Measurements from ENCODE around the gene MNAT1.
A peak's percentile ranks its signal among the peaks of the same experiment; 100 is the strongest.
"Not testable (repeated sequence)": the region's sequence is repeated elsewhere in the genome, so short reads cannot be mapped to it uniquely, and the experiment has no call there.

MNAT1 gene

DNA sequence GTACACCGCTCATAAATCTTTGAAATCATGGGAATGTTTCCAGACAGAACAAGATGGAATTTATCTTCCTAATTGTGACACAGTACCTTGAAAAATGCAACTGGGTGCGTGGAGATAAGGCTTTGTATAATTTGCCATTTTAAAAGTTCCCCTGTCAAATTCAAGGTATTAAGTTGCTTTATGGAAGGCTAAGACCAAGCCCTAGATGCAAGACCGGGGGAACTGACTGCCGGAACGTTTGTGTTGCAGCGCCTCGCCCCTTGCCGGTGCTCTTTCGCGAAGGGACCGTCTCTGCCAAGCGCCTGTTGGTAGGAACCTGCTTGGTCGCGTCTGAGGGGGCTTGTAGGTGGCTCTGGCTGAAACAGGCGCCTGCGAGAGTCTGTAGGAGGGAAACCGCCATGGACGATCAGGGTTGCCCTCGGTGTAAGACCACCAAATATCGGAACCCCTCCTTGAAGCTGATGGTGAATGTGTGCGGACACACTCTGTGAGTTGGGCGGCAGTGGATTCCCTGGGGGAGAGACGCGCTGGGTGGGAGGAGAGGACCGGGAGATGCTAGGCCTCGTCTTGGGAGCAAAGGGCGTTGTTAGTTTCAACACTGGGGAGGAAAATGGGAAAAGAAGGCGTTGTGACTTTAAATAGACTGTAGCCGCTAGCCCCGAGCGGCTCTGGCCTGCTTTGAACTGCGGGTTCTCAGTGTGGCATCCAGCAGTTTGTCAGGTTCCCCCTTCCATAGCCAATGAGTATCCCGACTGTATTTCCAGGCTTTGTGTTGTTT is at the start of gene MNAT1:
MNAT1 (plus strand) TSS at position 297 of the 778 bp plus-strand sequence; CDS start at position 399, 102 bp downstream.
- DNase-seq, result peak; percentile 54 to 86

DNA sequence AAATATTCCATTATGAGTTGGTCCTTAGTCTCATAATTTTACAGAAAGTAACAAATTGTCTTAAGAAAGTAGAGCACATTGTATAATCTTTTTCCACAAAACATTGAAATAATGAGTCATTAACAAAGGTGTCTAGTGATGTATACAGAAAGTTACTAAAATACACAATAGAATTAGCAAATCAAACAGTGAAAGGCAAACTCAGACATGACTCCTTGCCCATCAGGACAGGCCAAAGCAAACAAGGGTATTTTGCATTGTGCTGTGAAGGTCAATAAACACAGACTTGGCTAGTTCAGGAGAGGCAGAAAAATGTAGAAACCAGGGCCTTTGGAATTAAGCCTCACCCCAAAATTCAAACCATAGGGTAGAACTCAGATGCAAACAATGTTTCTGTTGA is 47.7 kb upstream of the MNAT1 start:
- no peak for DNase-seq

DNA sequence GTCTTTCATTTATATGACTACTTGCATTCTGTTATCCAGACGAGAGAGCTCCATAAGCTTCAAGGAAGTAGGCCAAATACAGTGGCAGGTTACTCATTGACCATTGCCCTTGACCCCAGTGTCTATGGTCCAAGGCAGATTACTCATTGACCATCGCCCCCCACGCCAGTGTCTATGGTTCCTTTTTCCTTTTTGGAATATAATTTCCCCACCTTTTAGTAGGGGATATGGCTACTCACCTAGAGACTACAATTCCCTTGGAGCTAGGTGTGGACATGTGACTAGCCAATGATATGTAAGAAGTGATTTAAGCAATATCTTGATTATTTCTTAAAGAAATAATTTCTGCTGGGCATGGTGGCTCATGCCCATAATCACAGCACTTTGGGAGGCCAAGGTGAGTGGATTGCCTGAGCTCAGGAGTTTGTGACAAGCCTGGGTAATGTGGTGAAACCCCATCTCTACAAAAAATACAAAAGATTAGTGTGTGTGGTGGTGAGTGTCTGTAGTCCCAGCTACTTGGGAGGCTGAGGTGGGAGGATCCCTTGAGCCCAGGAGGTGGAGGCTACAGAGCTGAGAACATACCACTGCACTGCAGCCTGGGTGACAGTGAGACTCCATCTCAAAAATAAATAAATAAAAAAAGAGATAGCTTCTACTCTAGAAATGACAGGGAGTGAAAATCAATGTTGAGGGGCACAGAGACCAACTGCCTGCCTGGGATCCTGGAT is 43.0 kb upstream of the MNAT1 start:
- DNase-seq, result no peak

DNA sequence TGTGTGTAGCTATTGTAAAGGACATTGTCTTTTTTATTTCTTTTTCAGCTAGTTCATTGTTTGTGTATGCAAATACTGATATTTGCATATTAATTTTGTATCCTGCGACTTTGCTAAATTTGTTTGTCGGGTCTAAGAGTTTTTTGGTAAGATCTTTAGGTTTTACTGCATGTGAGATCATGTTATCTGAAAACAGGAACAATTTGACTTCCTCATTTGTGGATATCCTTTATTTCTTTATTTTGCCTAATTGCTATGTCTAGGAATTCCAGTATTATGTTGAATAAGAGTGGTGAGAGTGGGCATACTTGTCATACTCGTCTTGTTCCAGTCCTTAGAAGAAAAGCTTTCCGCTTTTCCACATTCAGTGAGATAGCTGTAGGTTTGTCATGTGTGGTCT is 39.2 kb upstream of the MNAT1 start:
- DNase-seq, result no peak

DNA sequence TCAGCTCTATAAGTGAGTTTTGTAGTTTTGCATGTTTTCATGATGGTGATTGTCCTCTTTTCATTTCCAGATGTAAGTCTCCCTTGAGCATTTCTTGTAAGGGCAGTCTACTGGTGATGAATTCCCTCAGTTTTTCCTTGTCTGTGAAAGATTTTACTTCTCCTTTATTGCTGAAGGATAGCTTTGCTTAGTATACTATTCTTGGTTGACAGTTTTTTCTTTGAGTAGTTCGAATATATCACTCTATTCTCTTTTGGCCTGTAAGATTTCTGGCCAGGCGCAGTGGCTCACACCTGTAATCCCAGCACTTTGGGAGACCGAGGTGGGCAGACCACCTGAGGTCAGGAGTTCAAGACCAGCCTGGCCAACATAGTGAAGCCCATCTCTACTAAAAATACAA is 34.0 kb upstream of the MNAT1 start:
- no peak for DNase-seq

DNA sequence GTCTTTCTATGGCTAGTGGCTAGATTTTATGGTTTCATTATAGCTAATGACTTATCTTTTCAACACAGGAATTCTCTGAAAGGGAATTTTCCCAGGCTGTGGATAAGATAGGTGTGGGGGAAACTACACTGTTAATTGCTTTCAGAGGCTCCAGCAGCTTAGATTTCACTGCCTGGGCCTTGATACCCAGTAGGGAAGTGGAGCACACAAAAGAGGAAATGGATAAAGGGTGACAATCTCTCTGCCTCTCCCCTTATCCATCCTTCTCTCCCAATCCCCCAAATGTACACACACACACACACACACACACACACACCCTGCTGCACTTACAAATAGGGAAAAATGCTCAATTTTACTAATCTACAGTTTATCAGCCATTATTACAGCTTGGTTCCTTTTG is 29.5 kb upstream of the MNAT1 start:
- DNase-seq, result no peak

DNA sequence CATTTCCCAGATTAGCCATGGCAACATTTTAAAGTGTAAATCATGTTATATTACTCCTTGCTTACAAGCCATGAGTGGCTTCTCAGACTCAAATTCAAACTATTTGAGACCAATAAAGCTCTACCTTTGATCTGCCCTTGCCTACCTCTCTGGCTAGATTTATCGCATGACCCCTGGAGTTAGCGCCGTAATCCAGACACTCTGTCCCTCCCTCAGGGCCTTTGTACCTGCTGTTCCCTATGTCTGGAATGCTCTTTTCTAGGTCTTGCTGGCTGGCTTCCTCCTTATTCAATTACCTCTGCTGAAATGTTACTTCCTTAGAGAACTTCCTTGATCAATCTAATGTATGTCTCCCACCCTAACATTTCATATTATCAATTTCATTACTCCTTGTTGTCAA is 26.7 kb upstream of the MNAT1 start:
- DNase-seq, result no peak

DNA sequence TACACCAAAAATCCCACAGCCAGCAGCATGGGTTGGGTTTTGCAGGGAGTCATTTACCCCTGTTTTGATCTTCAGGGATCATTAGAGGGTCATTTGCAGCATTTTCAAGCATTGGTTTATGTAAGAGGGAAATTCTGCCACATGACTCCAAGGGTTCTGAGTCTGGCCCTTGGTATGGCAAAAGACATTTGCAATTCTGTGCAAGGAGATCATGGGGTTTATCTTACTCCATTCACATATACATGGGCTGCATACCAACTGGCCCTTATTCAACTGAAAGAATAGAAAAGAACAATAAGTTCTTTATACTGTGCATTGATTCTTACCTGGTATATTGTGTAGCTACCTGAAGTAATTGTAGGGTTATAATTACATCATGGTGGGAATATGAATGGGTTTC is 24.1 kb upstream of the MNAT1 start:
- DNase-seq, result no peak

DNA sequence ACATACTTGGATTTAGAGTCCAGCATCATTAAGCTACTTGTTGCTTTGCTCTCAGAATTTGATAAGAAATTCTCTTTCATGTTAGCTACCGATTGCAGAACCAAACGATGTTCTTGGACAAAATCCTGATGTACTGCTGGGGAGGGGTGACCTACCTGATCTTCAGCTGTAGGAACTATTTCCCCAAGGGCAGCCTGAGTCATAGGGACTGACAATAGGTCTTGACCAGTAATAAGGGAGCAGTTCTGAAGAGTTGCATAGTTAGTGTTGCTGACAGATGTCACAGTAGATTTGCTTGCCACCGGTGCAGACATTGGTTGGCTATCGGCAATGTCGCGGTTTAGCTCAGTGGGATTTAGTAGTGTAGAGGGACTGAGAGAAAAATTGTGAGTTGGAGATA is 21.0 kb upstream of the MNAT1 start:
- DNase-seq, result no peak

DNA sequence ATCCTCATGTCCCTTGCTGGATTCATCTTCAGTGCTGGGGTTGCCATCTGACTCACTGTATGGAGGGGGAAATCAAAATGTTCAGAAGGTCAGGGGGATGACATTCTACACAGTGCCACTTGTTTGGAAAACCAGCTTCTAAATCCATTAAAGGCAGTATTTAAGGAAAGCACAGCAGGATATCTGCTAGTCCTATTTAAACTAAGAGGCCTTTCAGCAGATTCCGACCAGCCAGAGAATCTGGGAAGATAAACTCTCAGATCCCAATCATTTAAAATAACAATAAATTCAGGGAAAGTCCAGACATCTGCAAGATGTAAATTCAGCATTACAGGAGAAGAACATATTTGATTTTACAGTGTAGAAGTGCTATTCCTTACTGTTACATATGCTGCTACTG is 14.2 kb upstream of the MNAT1 start:
- no peak for DNase-seq

DNA sequence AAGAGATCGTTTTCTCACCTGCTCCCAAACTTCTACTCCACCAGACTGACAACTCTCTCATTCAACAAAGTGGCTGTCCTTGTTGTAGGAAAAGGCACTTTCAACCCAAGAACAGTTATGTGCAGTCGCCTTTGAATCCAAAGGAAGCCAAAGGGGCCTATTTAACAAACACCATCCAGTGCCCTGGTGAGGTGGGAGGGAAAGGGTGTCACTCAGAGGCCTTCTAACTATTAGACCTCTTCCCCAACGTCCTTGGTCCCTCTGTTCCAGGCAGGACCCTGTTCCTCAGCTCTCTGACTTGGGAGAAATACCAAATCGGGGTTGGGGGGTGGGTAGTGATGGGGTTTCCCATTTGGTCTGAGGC is 13.6 kb upstream of the MNAT1 start:
- DNase-seq, result no peak

DNA sequence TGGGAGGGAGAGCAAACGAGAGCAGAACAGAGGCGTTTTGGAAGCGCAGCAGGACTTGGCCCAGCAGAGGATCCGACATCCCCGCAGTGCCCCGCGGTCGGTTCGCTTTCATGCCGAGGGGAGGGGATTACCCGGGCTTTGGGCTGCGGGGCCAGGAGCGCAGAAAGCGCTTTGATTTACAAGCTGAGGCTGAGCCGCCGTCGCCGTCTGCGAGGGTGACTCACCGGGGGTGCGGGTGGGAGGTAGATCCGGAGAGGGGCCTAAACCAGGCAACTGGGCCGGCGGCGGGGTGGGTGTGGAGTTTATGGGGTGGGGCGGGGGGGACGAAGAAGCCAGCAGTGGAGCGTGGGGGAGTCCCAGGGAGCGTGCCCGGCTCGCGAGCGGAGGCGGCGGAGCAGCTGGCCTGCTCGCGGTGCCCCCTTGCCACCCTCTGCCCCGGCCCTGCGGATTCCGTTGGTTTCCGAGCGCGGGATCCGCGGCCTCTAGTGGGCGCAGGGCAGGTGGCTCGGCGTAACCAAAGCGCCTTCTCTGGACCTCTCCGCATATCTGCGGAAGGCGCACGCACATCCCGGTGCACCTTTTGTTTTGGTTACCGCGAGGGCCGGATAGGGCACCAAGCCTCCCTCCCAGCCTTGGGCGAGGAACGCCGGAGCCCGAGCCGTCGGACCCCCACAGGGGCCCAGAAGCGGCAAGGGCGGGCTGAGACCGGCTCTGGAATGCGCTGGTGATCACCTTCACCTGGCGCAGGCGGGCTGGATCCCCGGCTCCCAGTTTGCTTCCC is 13.0 kb upstream of the MNAT1 start:
- DNase-seq, result no peak

DNA sequence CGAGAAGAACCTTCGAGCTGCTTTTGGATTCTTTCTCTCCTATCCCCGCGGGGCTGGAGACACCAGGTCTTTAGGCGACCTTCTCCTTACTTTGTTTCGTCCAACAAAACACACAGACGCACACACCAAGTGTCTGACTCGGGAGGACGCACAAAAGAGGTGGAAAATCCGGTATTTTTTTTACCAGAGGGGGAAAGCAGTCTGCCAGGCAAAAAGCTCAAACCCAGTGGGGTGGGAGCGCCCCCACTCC is 12.5 kb upstream of the MNAT1 start:
- no peak for DNase-seq

DNA sequence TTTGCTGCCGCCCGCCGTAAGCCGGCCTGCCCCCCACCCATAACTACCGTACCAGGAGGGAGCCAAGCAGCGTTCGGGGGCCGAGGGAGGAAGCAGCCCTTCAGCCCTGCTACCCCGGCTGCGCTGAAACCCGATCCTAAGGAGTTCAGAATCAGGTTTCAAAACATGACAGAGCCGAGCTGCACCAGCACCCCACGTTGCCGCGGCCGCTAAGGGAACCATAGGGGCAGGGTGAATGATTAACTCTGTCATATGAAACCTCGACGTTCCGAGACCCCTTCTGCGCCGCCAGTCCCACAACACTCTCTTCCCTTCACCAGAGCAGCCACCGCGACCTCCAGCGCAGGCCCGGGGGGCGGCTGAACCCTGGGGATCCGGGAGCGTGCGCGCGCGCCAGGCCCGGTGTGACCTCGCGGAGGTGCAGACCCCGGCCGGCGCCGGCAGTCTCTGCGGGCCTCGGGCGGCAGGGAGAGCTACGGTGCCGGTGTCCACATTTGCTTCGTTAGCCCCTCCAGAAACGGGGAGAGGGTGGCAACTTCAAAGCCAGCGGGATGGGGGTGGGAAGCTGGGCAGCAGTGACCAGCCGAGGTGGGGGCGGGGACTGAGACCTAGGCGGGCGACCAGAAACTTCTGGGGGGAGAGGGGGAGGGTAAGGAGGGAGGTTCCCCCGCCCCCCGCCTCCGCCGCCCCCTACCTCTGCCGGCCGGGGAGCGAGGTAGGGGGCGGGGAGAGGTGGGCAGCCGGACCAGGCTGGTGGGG is 12.0 kb upstream of the MNAT1 start:
- DNase-seq, result peak in 1 of 2 experiments; percentile 23

DNA sequence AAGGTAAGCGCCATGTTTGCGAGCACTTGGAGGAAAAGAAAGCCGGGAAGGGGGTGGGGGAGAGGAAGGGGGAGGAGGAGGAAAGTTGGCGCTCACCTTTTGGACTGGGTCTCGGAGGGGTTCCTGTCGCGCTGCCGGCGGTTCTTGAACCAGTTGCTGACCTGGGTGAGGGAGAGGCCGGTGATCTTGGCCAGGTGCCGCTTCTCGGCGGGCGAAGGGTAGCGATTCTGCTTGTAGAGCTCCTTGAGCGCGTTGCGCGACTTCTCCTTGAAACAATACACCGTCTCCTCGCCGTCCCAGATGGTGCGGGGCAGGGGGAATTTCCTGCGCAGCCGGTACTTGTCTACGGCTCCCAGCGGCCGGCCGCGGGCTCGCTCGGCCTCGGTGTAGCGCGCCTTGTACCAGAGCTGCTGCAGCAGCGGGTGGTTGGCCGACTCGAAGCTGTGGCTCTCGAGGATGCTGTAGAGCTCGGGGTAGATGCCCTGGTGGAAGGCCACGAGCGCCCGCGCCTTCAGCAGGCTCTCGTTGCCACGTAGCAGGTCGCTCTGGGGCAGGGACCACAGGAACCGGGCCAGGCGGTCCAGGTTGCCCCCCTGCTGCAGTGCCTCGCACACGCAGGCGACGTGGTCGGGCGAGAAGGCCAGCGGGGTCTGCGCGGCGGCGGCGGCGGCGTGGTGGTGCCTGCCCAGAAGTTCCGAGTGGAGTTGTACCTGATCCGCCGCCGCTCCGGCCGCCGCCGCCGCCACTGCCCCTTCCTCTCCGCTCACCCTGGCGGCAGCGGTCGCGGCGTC is 11.2 kb upstream of the MNAT1 start:
- peak in 1 of 2 experiments; percentile 10 for DNase-seq

DNA sequence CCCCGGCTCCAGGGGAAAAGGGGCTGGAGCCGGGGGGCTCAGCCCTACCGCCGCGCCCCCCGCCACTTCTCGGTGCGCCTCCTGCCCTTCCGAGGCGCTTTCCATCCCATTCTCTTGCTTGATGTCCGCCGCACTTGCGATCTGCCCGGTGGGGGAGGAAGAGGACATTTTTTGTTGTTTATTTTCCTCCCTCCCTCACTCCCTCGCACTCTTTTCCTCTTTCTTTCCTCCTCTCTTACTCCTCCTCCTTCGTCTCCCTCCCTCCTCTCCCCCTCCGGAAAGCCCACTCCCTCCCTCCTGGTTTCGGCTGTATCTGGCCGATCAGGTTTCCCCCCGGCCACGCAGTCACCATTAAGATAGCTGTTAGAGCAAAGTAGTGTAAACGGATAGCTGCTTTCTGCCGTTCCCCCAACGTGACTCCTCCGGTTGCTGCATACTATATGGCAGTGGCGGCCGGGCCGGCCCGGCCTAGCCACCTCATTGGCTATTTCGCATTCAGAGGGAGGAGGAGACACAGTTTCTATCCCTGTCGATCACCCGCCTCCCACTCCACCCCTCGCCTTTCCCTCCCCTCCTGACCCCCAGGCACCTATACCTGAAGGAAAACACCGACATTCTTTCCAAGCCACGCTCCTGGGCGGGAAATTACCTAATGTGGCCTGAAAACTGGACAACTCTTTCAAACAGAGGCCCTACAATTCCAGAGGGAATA is 10.5 kb upstream of the MNAT1 start, which contains the start of gene SIX4:
SIX4 (minus strand) TSS at position 445 of the 712 bp plus-strand sequence; CDS start at position 168, 277 bp downstream.
- DNase-seq, result peak; percentile 37 to 81

DNA sequence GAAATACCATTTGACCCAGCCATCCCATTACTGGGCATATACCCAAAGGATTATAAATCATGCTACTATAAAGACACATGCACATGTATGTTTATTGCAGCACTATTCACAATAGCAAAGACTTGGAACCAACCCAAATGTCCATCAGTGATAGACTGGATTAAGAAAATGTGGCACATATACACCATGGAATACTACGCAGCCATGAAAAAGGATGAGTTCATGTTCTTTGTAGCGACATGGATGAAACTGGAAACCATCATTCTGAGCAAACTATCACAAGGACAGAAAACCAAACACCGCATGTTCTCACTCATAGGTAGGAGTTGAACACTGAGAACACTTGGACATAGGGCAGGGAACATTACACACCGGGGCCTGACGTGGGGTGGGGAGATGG is 3.3 kb upstream of the MNAT1 start:
- not testable (repeated sequence) for DNase-seq

DNA sequence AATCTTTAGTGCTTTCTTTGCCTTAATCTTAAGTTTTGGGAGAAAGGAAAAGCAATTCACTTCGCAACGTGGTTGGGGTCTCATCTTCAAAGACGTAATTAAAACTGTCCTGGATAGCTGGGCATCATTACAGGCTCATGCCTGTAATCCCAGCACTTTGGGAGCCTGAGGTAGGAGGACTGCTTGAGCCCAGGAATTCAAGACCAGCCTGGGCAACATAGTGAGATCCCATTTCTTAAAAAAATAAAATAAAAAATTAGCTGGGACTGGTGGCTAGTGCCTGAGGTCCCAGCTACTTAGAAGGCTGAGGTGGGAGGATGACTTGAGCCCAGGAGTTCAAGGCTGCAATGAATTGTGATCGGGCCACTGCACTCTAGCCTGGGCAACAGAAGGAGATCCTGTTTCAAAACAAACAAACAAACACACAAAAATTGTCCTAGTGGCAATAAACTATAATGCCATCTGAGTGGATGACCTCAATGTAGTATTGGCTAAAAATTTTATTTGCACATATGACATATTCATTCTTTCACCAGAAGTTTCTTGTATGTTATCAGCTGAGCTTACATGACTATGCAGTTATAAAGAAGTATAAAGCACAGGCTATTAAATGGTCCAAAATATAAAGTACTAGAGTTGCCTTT is 1.6 kb upstream of the MNAT1 start:
- DNase-seq, result no peak

DNA sequence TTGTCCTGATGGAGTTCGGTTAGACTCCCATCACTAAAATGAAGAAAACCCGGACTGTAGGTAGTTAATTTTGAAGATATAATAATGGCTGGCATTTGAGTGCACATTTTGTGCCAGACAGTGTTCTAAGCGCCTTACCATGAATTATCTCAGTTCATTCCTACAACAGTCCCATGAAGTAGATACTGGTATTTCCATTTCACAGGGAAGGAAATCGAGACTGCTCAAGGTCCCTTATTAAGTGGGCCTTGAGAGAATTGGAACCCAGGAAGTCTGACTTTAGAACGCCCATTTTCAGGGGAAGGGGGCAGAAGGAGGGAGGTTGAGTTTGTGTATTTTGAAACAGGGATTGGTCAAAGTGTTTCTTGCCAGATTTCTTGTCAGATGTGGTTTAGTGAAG is 855 bp downstream of the MNAT1 start:
- DNase-seq, result no peak

DNA sequence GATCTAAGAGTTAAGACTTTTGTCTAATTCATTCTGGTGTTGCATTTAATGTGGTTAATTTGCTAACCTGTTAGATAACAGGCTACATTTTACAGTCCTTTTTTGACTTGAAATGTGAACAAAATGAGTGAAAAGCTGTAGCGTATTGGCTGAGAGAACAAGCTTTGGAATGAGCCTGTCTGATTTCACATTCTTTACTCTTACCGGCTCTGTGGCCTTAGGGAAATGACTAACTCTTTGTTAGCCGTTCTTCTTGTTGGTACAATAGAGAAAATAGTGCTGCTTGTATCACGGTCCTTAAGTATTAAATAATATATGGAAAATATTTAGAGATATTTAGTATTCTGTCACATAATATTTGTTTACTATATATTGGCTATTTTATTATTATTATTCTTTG is 1.9 kb downstream of the MNAT1 start:
- DNase-seq, result no peak

DNA sequence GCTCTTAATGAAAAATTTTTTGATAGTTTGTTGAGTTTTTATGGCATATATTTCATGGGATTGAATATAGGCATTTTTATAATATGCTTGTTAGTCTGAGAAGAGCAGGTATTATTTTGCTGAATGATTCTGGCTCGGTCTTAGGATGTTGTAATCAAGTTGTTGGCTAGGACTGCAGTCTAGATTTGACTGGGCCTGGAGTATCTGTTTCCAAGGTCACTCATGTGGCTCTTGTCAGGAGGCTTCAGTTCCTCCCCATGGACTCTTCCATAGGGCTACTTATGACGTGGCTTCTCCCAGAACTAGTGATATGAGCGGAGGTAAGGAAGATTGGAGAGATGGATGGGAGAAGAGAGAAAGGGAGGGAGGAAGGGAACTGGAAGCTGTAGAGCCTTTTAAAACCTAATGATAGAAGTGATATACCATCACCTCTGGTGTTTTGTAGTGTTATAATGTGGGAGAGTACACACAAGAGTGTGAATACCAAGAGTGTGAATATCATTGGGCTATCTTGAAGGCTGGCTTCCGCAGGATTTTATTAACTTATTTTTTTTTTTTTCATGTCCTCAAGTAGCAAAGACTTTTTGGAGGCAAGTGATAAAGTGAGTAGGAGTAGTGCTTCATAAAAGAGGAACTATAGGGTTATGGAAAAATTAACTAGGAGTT is 4.4 kb downstream of the MNAT1 start:
- DNase-seq, result no peak

All from NCI-H446 (cell line).